ENCODE measurements around the gene ACCS. TPM values are rescaled to one million over a fixed set of nuclear protein-coding genes. Genes with fewer than 3 reads are reported as not detected.

ACCS gene
- 7.5 and 9.1 TPM in 2 replicates for total RNA-seq (2021)
- long read RNA-seq, transcript ACCS-201 (15 exons, 2,362 nt): major isoform, 7 of 13 reads
- long read RNA-seq, partial matches to known transcripts: 0 of 13 reads
- long read RNA-seq, other reads (novel, unspliced or antisense): 6 of 13 reads

DNA sequence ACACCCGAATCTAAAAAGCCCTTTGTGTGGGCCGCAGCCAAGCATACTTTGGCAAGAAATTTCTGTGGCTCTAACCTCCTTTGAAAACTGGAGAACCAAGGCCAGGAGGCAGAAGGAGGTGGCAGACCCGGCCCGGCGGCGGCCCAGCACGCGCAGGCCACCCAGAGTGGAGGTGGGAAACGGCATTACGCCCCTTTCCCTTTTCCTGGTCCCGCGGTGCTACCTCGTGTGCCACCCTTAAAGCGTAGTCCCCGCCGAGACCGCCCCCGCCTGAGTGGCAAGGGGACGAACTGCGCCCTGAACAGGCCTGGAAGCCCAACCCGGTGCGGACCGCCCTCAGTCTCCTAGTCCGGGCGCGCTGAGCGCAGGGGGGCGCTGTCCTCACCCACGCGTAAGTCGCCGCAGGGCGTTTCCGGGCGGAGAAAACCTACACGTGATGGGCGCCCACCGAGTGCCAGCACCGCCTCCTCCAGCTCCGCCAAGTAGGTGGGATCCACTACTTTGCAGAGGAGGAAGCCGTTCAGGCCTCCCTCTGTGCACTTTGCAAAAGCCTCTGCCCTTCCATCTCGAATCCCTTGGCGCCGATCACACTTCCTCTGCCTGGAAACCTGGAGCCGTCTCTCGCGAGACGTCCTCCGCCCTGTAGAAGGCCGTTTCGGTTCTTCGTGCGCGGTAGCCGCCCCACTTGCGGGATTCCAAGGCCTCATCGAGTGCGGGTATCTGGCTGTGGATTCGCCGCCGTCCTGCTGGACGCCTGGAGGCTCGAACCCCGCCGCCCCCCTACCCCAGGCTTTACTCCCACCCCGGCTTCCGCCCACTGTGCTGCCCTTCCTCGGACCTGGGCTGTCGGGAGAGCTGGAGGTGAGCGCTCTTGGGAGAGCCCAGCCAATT, at the start of gene ACCS:
ACCS (plus strand) TSS at position 430 of the 891 bp plus-strand sequence. CDS start 1,358 bp downstream, outside the sequence.
- H3K9me3 Mint-ChIP-seq: peaks cover 0 to 2% of the 10 kb centered on the region in 2 experiments; a peak in 3 of 5 replicates
- Histone ChIP-seq H3K9me3 (ENCODE audit: control insufficient read depth, low read depth, low read length) (no peaks in the 10 kb centered on the region), H2BK15ac (ENCODE audit: low read depth, low read length) (no peak within 1 kb of the TSS), H3K23me2 (ENCODE audit: insufficient read length, low read depth, low read length, poor library complexity, severe bottlenecking) (peaks cover 13% of the 10 kb centered on the region), H2AFZ (ENCODE audit: low read length) (no peak within 1 kb of the TSS), H2BK120ac (ENCODE audit: low read depth, low read length, poor library complexity, severe bottlenecking) (no peak within 1 kb of the TSS), H3K4me1 (ENCODE audit: insufficient read depth, low read length) (no peaks in the 10 kb centered on the region), H2BK5ac (ENCODE audit: insufficient read length, low read length) (no peak within 1 kb of the TSS), H4K8ac (replicated peaks; ENCODE audit: insufficient read length, low read depth, low read length) (peak within 1 kb of the TSS; percentile 47), H2AK5ac (ENCODE audit: insufficient read length, low read length) (no peak within 1 kb of the TSS), H3K27ac (ENCODE audit: insufficient read length, low read depth, low read length) (peak within 1 kb of the TSS; percentile 65), H3K79me1 (ENCODE audit: insufficient read depth, low read depth, low read length, poor library complexity, severe bottlenecking) (no peaks in the 10 kb centered on the region), H4K20me1 (ENCODE audit: control insufficient read depth, insufficient read depth, insufficient read length) (no peaks in the 10 kb centered on the region), H3K14ac (ENCODE audit: insufficient read depth, low read length) (peak within 1 kb of the TSS; percentile 98), H3K4ac (ENCODE audit: low read depth, low read length) (no peak within 1 kb of the TSS), H3K79me2 (ENCODE audit: insufficient read depth, low read length) (no peaks in the 10 kb centered on the region), H4K5ac (ENCODE audit: insufficient read length, low read depth, low read length) (no peak within 1 kb of the TSS), H2BK20ac (ENCODE audit: low read depth, low read length, poor library complexity, severe bottlenecking) (no peak within 1 kb of the TSS), H4K91ac (ENCODE audit: insufficient read length, low read depth, low read length) (no peak within 1 kb of the TSS), H3K27me3 (ENCODE audit: insufficient read depth, low read length) (no peaks in the 10 kb centered on the region), H3T11ph (ENCODE audit: low read length) (no peak within 1 kb of the TSS), H3K56ac (ENCODE audit: insufficient read length, low read depth, low read length) (no peak within 1 kb of the TSS), H3K4me2 (ENCODE audit: insufficient read depth, insufficient read length, low read length) (peak within 1 kb of the TSS; percentile 57), H3K23ac (ENCODE audit: insufficient read length, low read depth, low read length) (no peak within 1 kb of the TSS), H3K18ac (ENCODE audit: insufficient read length, low read depth, low read length) (peak within 1 kb of the TSS; percentile 98), H3K9ac (ENCODE audit: extremely low read depth, insufficient read length, low read length) (peak within 1 kb of the TSS; percentile 76), H2BK12ac (ENCODE audit: insufficient read length, low read depth, low read length) (peak within 1 kb of the TSS; percentile 41)
- peak within 1 kb of the TSS; percentile 77 to 79 for H3K4me3 Mint-ChIP-seq
- H3K27ac Mint-ChIP-seq: peak within 1 kb of the TSS; percentile 81 to 97 (median 91)
- H3K27me3 Mint-ChIP-seq (ENCODE audit: low read depth): peaks cover 17% of the 10 kb centered on the region
- peak; percentile 95 for DNase-seq
- TF ChIP-seq, protein P1, sequence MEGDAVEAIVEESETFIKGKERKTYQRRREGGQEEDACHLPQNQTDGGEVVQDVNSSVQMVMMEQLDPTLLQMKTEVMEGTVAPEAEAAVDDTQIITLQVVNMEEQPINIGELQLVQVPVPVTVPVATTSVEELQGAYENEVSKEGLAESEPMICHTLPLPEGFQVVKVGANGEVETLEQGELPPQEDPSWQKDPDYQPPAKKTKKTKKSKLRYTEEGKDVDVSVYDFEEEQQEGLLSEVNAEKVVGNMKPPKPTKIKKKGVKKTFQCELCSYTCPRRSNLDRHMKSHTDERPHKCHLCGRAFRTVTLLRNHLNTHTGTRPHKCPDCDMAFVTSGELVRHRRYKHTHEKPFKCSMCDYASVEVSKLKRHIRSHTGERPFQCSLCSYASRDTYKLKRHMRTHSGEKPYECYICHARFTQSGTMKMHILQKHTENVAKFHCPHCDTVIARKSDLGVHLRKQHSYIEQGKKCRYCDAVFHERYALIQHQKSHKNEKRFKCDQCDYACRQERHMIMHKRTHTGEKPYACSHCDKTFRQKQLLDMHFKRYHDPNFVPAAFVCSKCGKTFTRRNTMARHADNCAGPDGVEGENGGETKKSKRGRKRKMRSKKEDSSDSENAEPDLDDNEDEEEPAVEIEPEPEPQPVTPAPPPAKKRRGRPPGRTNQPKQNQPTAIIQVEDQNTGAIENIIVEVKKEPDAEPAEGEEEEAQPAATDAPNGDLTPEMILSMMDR (conservative IDR thresholded peaks at IDR 0.05): peak; percentile 84
- peaks cover 31 to 36% of the 10 kb centered on the region in 2 experiments for H3K4me1 Mint-ChIP-seq
- WGBS (ENCODE audit: extremely low coverage, insufficient read length, low lambda C conversion rate): no CpG with 5 or more reads among the region's 70 CpGs
- peaks cover 0 to 6% (median 0%) of the 10 kb centered on the region in 3 experiments; a peak in 4 of 7 replicates for H3K36me3 Mint-ChIP-seq (ENCODE audit: insufficient read depth in 1 of 3, low read depth in 3 of 3)

All from H9 (cell line).